HL-60 (cell line): ENCODE results near the gene GNRH2.

Experiments used
- POLR2AphosphoS5 ChIP-seq: IDR thresholded peaks from 2 replicates; pipeline ENCODE4 v1.6.1; 2012; ENCODE audit warnings: low read depth
- TF ChIP-seq, protein P1 (sequence below): IDR thresholded peaks from one replicate; pipeline ENCODE4 v1.5.1; 2011; ENCODE audit warnings: low read length, control low read depth, inconsistent platforms; ENCODE audit not compliant: insufficient read depth
- TF ChIP-seq, protein P2 (sequence below): IDR thresholded peaks from 2 replicates; pipeline ENCODE4 v1.6.1; 2012; ENCODE audit warnings: low read depth; ENCODE audit not compliant: insufficient replicate concordance

DNA sequence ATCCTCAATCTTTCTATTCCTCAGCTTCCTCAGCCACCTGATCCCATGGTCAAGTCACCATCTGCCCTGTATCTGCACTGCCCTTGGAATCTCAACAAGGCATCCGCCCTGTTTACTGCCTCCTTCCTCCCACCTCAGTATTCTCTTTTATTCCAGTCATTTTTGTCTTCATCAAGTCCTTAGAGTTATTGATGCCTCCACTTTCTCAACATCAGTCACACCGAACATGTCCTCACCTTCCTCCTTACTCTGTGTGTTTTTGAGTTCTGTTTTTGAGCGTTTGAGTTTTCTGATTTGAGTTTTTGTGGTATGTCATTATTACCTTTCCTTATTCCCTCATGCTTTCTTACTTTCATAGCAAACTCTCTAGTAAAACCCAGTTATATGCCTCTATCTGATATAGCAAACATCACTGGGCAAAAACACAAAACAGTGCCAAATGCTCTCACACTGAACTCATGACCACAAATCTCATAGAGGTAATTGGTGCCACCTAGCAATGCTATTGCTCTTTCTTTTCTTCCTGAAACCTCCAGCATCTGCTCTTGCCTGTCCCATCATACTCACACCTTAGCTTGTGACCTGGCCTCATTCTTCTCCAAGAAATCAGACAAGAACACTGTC lies 11.8 kb upstream of the GNRH2 start:
- TF ChIP-seq, protein P1, sequence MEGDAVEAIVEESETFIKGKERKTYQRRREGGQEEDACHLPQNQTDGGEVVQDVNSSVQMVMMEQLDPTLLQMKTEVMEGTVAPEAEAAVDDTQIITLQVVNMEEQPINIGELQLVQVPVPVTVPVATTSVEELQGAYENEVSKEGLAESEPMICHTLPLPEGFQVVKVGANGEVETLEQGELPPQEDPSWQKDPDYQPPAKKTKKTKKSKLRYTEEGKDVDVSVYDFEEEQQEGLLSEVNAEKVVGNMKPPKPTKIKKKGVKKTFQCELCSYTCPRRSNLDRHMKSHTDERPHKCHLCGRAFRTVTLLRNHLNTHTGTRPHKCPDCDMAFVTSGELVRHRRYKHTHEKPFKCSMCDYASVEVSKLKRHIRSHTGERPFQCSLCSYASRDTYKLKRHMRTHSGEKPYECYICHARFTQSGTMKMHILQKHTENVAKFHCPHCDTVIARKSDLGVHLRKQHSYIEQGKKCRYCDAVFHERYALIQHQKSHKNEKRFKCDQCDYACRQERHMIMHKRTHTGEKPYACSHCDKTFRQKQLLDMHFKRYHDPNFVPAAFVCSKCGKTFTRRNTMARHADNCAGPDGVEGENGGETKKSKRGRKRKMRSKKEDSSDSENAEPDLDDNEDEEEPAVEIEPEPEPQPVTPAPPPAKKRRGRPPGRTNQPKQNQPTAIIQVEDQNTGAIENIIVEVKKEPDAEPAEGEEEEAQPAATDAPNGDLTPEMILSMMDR = no peak
- TF ChIP-seq, protein P2, sequence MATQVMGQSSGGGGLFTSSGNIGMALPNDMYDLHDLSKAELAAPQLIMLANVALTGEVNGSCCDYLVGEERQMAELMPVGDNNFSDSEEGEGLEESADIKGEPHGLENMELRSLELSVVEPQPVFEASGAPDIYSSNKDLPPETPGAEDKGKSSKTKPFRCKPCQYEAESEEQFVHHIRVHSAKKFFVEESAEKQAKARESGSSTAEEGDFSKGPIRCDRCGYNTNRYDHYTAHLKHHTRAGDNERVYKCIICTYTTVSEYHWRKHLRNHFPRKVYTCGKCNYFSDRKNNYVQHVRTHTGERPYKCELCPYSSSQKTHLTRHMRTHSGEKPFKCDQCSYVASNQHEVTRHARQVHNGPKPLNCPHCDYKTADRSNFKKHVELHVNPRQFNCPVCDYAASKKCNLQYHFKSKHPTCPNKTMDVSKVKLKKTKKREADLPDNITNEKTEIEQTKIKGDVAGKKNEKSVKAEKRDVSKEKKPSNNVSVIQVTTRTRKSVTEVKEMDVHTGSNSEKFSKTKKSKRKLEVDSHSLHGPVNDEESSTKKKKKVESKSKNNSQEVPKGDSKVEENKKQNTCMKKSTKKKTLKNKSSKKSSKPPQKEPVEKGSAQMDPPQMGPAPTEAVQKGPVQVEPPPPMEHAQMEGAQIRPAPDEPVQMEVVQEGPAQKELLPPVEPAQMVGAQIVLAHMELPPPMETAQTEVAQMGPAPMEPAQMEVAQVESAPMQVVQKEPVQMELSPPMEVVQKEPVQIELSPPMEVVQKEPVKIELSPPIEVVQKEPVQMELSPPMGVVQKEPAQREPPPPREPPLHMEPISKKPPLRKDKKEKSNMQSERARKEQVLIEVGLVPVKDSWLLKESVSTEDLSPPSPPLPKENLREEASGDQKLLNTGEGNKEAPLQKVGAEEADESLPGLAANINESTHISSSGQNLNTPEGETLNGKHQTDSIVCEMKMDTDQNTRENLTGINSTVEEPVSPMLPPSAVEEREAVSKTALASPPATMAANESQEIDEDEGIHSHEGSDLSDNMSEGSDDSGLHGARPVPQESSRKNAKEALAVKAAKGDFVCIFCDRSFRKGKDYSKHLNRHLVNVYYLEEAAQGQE = no peak
- no peak for TF ChIP-seq POLR2AphosphoS5
